Measurements from ENCODE around the gene SMIM20. TPM values are rescaled to one million over a fixed set of nuclear protein-coding genes. Genes with fewer than 3 reads are reported as not detected.

Gene SMIM20
- total RNA-seq, 1 experiment from 2014 or later: 27.0 TPM

GRCh38 chr4:25939330-25939729 lies 25.3 kb downstream of the SMIM20 start:
- Histone ChIP-seq H3K9ac (ENCODE audit: low read length) (no peak overlapping the region), H3K9me3 (ENCODE audit: low read length) (no peaks in the 10 kb centered on the region), H3K4me2 (ENCODE audit: low read length) (no peak overlapping the region), H3F3A (ENCODE audit: low read length, unreplicated experiment) (no peaks in the 10 kb centered on the region), H3K9me2 (replicated peaks; ENCODE audit: low read length) (no peaks in the 10 kb centered on the region), H4K20me1 (ENCODE audit: low read length) (no peaks in the 10 kb centered on the region), H3K79me2 (ENCODE audit: low read length) (no peaks in the 10 kb centered on the region), H3K27ac (ENCODE audit: low read length) (no peak overlapping the region), H2AFZ (ENCODE audit: low read length) (no peak overlapping the region), H3K27me3 (ENCODE audit: low read length) (no peaks in the 10 kb centered on the region), H3K4me3 (ENCODE audit: low read length) (no peak overlapping the region), H3K36me3 (ENCODE audit: low read depth, low read length) (no peaks in the 10 kb centered on the region), H3K4me1 (ENCODE audit: insufficient read depth, low read length) (no peaks in the 10 kb centered on the region)
- ChIA-PET CTCF (no interaction called here), POLR2A (ENCODE audit: unreplicated experiment) (no interaction called here)
- TF ChIP-seq EZH2 (IDR thresholded peaks at IDR 0.05; ENCODE audit: low read length, unreplicated experiment) (no peak), EZH2phosphoT487 (IDR thresholded peaks at IDR 0.05; ENCODE audit: borderline replicate concordance, low read length) (no peak), CTCF (conservative IDR thresholded peaks at IDR 0.05; ENCODE audit: low read depth, low read length) (no peak)
- no peak for ATAC-seq
- intact Hi-C loops (cut with micrococcal nuclease): no loop called here
- BruUV-seq (replicated peaks): no TSS peak
- DNase-seq: no peak

GRCh38 chr4:25941457-25942221 lies 27.6 kb downstream of the SMIM20 start:
- Histone ChIP-seq H3K4me2 (ENCODE audit: low read length) (no peak overlapping the region), H3K27ac (ENCODE audit: low read length) (no peak overlapping the region), H3K9ac (ENCODE audit: low read length) (no peak overlapping the region), H3K9me2 (replicated peaks; ENCODE audit: low read length) (no peaks in the 10 kb centered on the region), H3K36me3 (ENCODE audit: low read depth, low read length) (no peaks in the 10 kb centered on the region), H3K27me3 (ENCODE audit: low read length) (no peaks in the 10 kb centered on the region), H3K9me3 (ENCODE audit: low read length) (no peaks in the 10 kb centered on the region), H4K20me1 (ENCODE audit: low read length) (no peaks in the 10 kb centered on the region), H3K4me3 (ENCODE audit: low read length) (no peak overlapping the region), H2AFZ (ENCODE audit: low read length) (no peak overlapping the region), H3K79me2 (ENCODE audit: low read length) (no peaks in the 10 kb centered on the region), H3F3A (ENCODE audit: low read length, unreplicated experiment) (no peaks in the 10 kb centered on the region), H3K4me1 (ENCODE audit: insufficient read depth, low read length) (no peaks in the 10 kb centered on the region)
- TF ChIP-seq EZH2 (IDR thresholded peaks at IDR 0.05; ENCODE audit: low read length, unreplicated experiment): no peak
- no peak for TF ChIP-seq CTCF (conservative IDR thresholded peaks at IDR 0.05; ENCODE audit: low read depth, low read length)
- TF ChIP-seq EZH2phosphoT487 (IDR thresholded peaks at IDR 0.05; ENCODE audit: borderline replicate concordance, low read length): no peak
- POLR2A ChIA-PET (ENCODE audit: unreplicated experiment): no interaction called here
- ATAC-seq: no peak
- intact Hi-C loops (cut with micrococcal nuclease): no loop called here
- BruUV-seq (replicated peaks): no TSS peak
- DNase-seq: no peak
- CTCF ChIA-PET: no interaction called here

- BruUV-seq (replicated peaks): no TSS peak
- Histone ChIP-seq H4K20me1 (ENCODE audit: low read length) (no peaks in the 10 kb centered on the region), H3K27me3 (ENCODE audit: low read length) (no peaks in the 10 kb centered on the region), H3K4me1 (ENCODE audit: insufficient read depth, low read length) (no peaks in the 10 kb centered on the region), H3K79me2 (ENCODE audit: low read length) (no peaks in the 10 kb centered on the region), H3K27ac (ENCODE audit: low read length) (no peak overlapping the region), H3K9me2 (replicated peaks; ENCODE audit: low read length) (no peaks in the 10 kb centered on the region), H3K4me3 (ENCODE audit: low read length) (no peak overlapping the region), H3K9me3 (ENCODE audit: low read length) (no peaks in the 10 kb centered on the region), H3F3A (ENCODE audit: low read length, unreplicated experiment) (no peaks in the 10 kb centered on the region), H3K36me3 (ENCODE audit: low read depth, low read length) (no peaks in the 10 kb centered on the region), H2AFZ (ENCODE audit: low read length) (no peak overlapping the region), H3K9ac (ENCODE audit: low read length) (no peak overlapping the region), H3K4me2 (ENCODE audit: low read length) (no peak overlapping the region)
- CTCF ChIA-PET: no interaction called here
- intact Hi-C loops (cut with micrococcal nuclease): no loop called here
- POLR2A ChIA-PET (ENCODE audit: unreplicated experiment): interaction anchor here (0.6 kb wide), 1 partner anchor 991 kb away, joined by 10 read pairs; no protein-coding TSS in a partner anchor
- TF ChIP-seq EZH2 (IDR thresholded peaks at IDR 0.05; ENCODE audit: low read length, unreplicated experiment) (no peak), EZH2phosphoT487 (IDR thresholded peaks at IDR 0.05; ENCODE audit: borderline replicate concordance, low read length) (no peak), CTCF (conservative IDR thresholded peaks at IDR 0.05; ENCODE audit: low read depth, low read length) (no peak)
- ATAC-seq: no peak
- no peak for DNase-seq
These were observed 29.3 kb downstream of the SMIM20 start for GRCh38 chr4:25943312-25943711.
